H9 (cell line): ENCODE measurements around the gene SPDEF. TPM values are rescaled to one million over a fixed set of nuclear protein-coding genes. Genes with fewer than 3 reads are reported as not detected.

Experiments
- DNase-seq: peaks from one replicate; pipeline ENCODE4 v3.0.0-alpha.2; 2017
- H2AFZ ChIP-seq: one replicate; pipeline ENCODE4 v1.6.1; 2013; ENCODE audit warnings: mild to moderate bottlenecking, low read length, control low read depth, moderate library complexity
- H2AK5ac ChIP-seq: 2 replicates; pipeline ENCODE4 v1.6.1; 2013; ENCODE audit warnings: low read length, control low read depth, mixed read lengths; ENCODE audit not compliant: insufficient read length
- H2BK120ac ChIP-seq: one replicate; pipeline ENCODE4 v1.6.1; 2013; ENCODE audit warnings: low read depth, mild to moderate bottlenecking, low read length, control low read depth, inconsistent platforms; ENCODE audit not compliant: poor library complexity, severe bottlenecking
- H2BK12ac ChIP-seq: 2 replicates; pipeline ENCODE4 v1.6.1; 2013; ENCODE audit warnings: low read length, control low read depth, mixed read lengths, low read depth; ENCODE audit not compliant: insufficient read length
- H2BK15ac ChIP-seq: 2 replicates; pipeline ENCODE4 v1.6.1; 2013; ENCODE audit warnings: low read depth, low read length, control low read depth
- H2BK20ac ChIP-seq: one replicate; pipeline ENCODE4 v1.6.1; 2013; ENCODE audit warnings: low read depth, mild to moderate bottlenecking, low read length, control low read depth, inconsistent platforms; ENCODE audit not compliant: poor library complexity, severe bottlenecking
- H2BK5ac ChIP-seq: 2 replicates; pipeline ENCODE4 v1.6.1; 2013; ENCODE audit warnings: low read length, control low read depth, mixed read lengths; ENCODE audit not compliant: insufficient read length
- H3K14ac ChIP-seq: 2 replicates; pipeline ENCODE4 v1.6.1; 2013; ENCODE audit warnings: low read length, control low read depth; ENCODE audit not compliant: insufficient read depth
- H3K18ac ChIP-seq: 2 replicates; pipeline ENCODE4 v1.6.1; 2013; ENCODE audit warnings: low read depth, mild to moderate bottlenecking, mixed read lengths, low read length, control low read depth; ENCODE audit not compliant: insufficient read length
- H3K23ac ChIP-seq: 2 replicates; pipeline ENCODE4 v1.6.1; 2013; ENCODE audit warnings: low read length, control low read depth, mixed read lengths, low read depth; ENCODE audit not compliant: insufficient read length
- H3K23me2 ChIP-seq: 2 replicates; pipeline ENCODE4 v1.6.1; 2013; ENCODE audit warnings: low read depth, mild to moderate bottlenecking, mixed read lengths, low read length, control low read depth; ENCODE audit not compliant: insufficient read length, poor library complexity, severe bottlenecking
- H3K27ac ChIP-seq: 2 replicates; pipeline ENCODE4 v1.5.1; 2013; ENCODE audit warnings: low read length, control low read depth, mixed read lengths, low read depth; ENCODE audit not compliant: insufficient read length
- H3K27me3 ChIP-seq: 2 replicates; pipeline ENCODE4 v1.6.1; 2013; ENCODE audit warnings: low read length, control low read depth, inconsistent platforms; ENCODE audit not compliant: insufficient read depth
- H3K4ac ChIP-seq: 2 replicates; pipeline ENCODE4 v1.6.1; 2013; ENCODE audit warnings: low read depth, mild to moderate bottlenecking, control low read depth, inconsistent platforms, low read length, moderate library complexity
- H3K4me1 ChIP-seq: 2 replicates; pipeline ENCODE4 v1.6.1; 2013; ENCODE audit warnings: low read length, control low read depth, inconsistent platforms; ENCODE audit not compliant: insufficient read depth
- H3K4me2 ChIP-seq: 2 replicates; pipeline ENCODE4 v1.6.1; 2013; ENCODE audit warnings: low read length, control low read depth, mixed read lengths; ENCODE audit not compliant: insufficient read length, insufficient read depth
- H3K56ac ChIP-seq: 2 replicates; pipeline ENCODE4 v1.6.1; 2013; ENCODE audit warnings: low read depth, mild to moderate bottlenecking, mixed read lengths, low read length, control low read depth; ENCODE audit not compliant: insufficient read length
- H3K79me1 ChIP-seq: 2 replicates; pipeline ENCODE4 v1.6.1; 2013; ENCODE audit warnings: low read depth, mild to moderate bottlenecking, moderate library complexity, low read length, control low read depth, inconsistent platforms; ENCODE audit not compliant: insufficient read depth, poor library complexity, severe bottlenecking
- H3K79me2 ChIP-seq: 2 replicates; pipeline ENCODE4 v1.6.1; 2013; ENCODE audit warnings: low read length, control low read depth, inconsistent platforms; ENCODE audit not compliant: insufficient read depth
- H3K9ac ChIP-seq: 2 replicates; pipeline ENCODE4 v1.6.1; 2013; ENCODE audit warnings: low read length, control low read depth, mixed read lengths; ENCODE audit not compliant: insufficient read length; ENCODE audit errors: extremely low read depth
- H3K9me3 ChIP-seq: one replicate; pipeline ENCODE4 v1.6.1; 2013; ENCODE audit warnings: low read depth, low read length, inconsistent platforms; ENCODE audit not compliant: control insufficient read depth
- H3T11ph ChIP-seq: one replicate; pipeline ENCODE4 v1.6.1; 2013; ENCODE audit warnings: mild to moderate bottlenecking, low read length, control low read depth, inconsistent platforms
- H4K20me1 ChIP-seq: one replicate; pipeline ENCODE4 v1.6.1; 2013; ENCODE audit not compliant: control insufficient read depth, insufficient read length, insufficient read depth
- H4K5ac ChIP-seq: 2 replicates; pipeline ENCODE4 v1.6.1; 2013; ENCODE audit warnings: low read depth, mild to moderate bottlenecking, mixed read lengths, low read length, control low read depth; ENCODE audit not compliant: insufficient read length
- H4K8ac ChIP-seq: replicated peaks from 2 replicates; pipeline ENCODE4 v1.6.1; 2013; ENCODE audit warnings: low read length, control low read depth, mixed read lengths, low read depth; ENCODE audit not compliant: insufficient read length
- H4K91ac ChIP-seq: 2 replicates; pipeline ENCODE4 v1.6.1; 2013; ENCODE audit warnings: low read depth, mild to moderate bottlenecking, moderate library complexity, mixed read lengths, low read length, control low read depth; ENCODE audit not compliant: insufficient read length
- H3K27ac Mint-ChIP-seq, 3 experiments: 2 replicates in 2 of 3; 3 replicates in 1 of 3; pipeline ENCODE4 v1.8.0; 2020 to 2021; ENCODE audit warnings: mixed read lengths in 3 of 3, mild to moderate bottlenecking in 1 of 3, moderate library complexity in 1 of 3
- H3K27me3 Mint-ChIP-seq: 2 replicates; pipeline ENCODE4 v1.8.0; 2021; ENCODE audit warnings: low read depth, mild to moderate bottlenecking, moderate library complexity, mixed read lengths
- H3K36me3 Mint-ChIP-seq, 3 experiments: 2 replicates in 2 of 3; 3 replicates in 1 of 3; pipeline ENCODE4 v1.8.0; 2020 to 2021; ENCODE audit warnings: low read depth in 3 of 3, mixed read lengths in 3 of 3; ENCODE audit not compliant: insufficient read depth in 1 of 3
- H3K4me1 Mint-ChIP-seq, 2 experiments: 2 replicates each; pipeline ENCODE4 v1.8.0; 2020; ENCODE audit warnings: mixed read lengths in 2 of 2
- H3K4me3 Mint-ChIP-seq, 2 experiments: 2 replicates in 1 of 2; 3 replicates in 1 of 2; pipeline ENCODE4 v1.8.0; 2020 to 2021; ENCODE audit warnings: mild to moderate bottlenecking in 2 of 2, mixed read lengths in 2 of 2, moderate library complexity in 1 of 2
- H3K9me3 Mint-ChIP-seq, 2 experiments: 2 replicates in 1 of 2; 3 replicates in 1 of 2; pipeline ENCODE4 v1.8.0; 2020; ENCODE audit warnings: mild to moderate bottlenecking in 2 of 2, mixed read lengths in 2 of 2, moderate library complexity in 1 of 2
- WGBS: extraction: QIAGEN DNeasy Blood & Tissue Kit; methylation state at CpG from one replicate; pipeline ENCODE4 v1.1.7; 2013; ENCODE audit warnings: missing lambda C conversion rate, low lambda C conversion rate, mixed read lengths; ENCODE audit not compliant: insufficient read length; ENCODE audit errors: extremely low coverage; 5-methylcytosine and 5-hydroxymethylcytosine counted together
- total RNA-seq: library from RNA; stranded (reverse); gene quantifications from 2 replicates; pipeline ENCODE4 v1.2.1, GENCODE V29; 2021
- TF ChIP-seq, protein P1 (sequence below): fragments of 200-600 bp; sonication (generic); conservative IDR thresholded peaks from 3 replicates; pipeline ENCODE4 v1.8.0; 2021; ENCODE audit warnings: antibody characterized with exemption, mild to moderate bottlenecking

Gene SPDEF
- total RNA-seq, 1 experiment from 2014 or later, result 0.15 TPM

DNA sequence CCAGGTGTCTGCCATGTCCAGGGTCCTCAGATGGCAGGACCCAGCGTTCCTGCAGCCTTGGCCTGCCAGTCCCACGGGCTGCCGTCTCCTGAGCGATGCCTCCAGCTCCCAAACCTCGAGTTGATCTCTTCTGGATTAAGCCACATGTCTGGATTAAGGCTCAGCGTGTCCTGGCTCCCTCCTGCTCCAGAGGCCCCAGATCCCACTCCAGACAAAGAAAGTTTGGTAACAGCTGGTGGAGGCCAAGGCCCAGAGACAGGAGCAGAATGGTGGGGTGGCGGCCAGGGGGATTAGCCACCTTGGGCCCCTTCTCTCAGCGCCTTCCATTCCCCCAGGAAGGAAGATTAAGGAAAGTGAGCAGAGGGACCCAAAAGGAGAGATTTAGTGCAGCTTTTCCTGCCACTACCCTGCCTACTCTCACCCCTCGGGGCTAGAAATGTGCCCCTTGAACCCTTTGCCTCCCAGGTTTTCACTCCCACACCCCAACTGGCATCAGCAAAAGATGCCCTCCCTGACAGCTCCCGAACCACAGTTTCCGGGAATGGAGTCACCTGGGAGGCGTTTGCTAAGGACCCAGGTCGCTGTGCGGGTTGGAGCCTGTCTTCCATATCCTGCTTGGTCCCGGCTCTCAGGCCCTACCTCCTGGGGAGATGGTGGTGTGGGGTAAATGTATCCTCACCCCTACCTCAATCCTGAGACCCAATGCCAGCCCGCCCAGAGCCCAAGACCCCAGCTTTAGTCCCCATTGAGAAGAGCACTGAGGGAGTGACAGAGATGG lies 6.9 kb downstream of the SPDEF start:
- H4K20me1 ChIP-seq, result no peaks in the 10 kb centered on the region
- no CpG with 5 or more reads among the region's 16 CpGs for WGBS
- H3K4me2 ChIP-seq, result no peak overlapping the region
- H3K4me1 ChIP-seq, result no peaks in the 10 kb centered on the region
- no peaks in the 10 kb centered on the region for H3K9me3 ChIP-seq
- no peak overlapping the region for H2BK15ac ChIP-seq
- TF ChIP-seq, protein P1, sequence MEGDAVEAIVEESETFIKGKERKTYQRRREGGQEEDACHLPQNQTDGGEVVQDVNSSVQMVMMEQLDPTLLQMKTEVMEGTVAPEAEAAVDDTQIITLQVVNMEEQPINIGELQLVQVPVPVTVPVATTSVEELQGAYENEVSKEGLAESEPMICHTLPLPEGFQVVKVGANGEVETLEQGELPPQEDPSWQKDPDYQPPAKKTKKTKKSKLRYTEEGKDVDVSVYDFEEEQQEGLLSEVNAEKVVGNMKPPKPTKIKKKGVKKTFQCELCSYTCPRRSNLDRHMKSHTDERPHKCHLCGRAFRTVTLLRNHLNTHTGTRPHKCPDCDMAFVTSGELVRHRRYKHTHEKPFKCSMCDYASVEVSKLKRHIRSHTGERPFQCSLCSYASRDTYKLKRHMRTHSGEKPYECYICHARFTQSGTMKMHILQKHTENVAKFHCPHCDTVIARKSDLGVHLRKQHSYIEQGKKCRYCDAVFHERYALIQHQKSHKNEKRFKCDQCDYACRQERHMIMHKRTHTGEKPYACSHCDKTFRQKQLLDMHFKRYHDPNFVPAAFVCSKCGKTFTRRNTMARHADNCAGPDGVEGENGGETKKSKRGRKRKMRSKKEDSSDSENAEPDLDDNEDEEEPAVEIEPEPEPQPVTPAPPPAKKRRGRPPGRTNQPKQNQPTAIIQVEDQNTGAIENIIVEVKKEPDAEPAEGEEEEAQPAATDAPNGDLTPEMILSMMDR, result no peak
- no peak overlapping the region for H3K23ac ChIP-seq
- Mint-ChIP-seq H3K27me3 (no peaks in the 10 kb centered on the region; the same call in none of the 2 replicates), H3K9me3 (no peaks in the 10 kb centered on the region), H3K27ac (no peak overlapping the region), H3K4me1 (peaks cover 13 to 28% of the 10 kb centered on the region in 2 experiments), H3K36me3 (no peaks in the 10 kb centered on the region), H3K4me3 (no peak overlapping the region)
- H4K8ac ChIP-seq, result no peak overlapping the region
- H3K14ac ChIP-seq, result no peak overlapping the region
- H2BK12ac ChIP-seq, result no peak overlapping the region
- H2AK5ac ChIP-seq, result no peak overlapping the region
- H3K27ac ChIP-seq, result no peak overlapping the region
- no peak overlapping the region for H2BK20ac ChIP-seq
- no peak overlapping the region for H3K9ac ChIP-seq
- no peaks in the 10 kb centered on the region for H3K79me2 ChIP-seq
- no peak overlapping the region for H2BK5ac ChIP-seq
- H3K79me1 ChIP-seq, result no peaks in the 10 kb centered on the region
- no peak overlapping the region for H3K18ac ChIP-seq
- DNase-seq, result no peak
- H4K91ac ChIP-seq, result no peak overlapping the region
- H3T11ph ChIP-seq, result no peak overlapping the region
- no peaks in the 10 kb centered on the region for H3K27me3 ChIP-seq
- H3K4ac ChIP-seq, result no peak overlapping the region
- no peak overlapping the region for H3K56ac ChIP-seq
- no peaks in the 10 kb centered on the region for H3K23me2 ChIP-seq
- H2BK120ac ChIP-seq, result no peak overlapping the region
- H4K5ac ChIP-seq, result no peak overlapping the region
- H2AFZ ChIP-seq, result no peak overlapping the region
